K562 (cell line): Measurements from ENCODE around the gene IGSF23. TPM values are rescaled to one million over a fixed set of nuclear protein-coding genes. Genes with fewer than 3 reads are reported as not detected.

Source experiments
- COPS2 ChIP-seq: fragments of 450-650 bp; conservative IDR thresholded peaks from 2 replicates; pipeline ENCODE4 v1.6.1; 2016; ENCODE audit warnings: mild to moderate bottlenecking, moderate library complexity
- EHMT2 ChIP-seq: fragments of 450-650 bp; IDR thresholded peaks from 2 replicates; pipeline ENCODE4 v1.6.1; 2018; ENCODE audit warnings: antibody characterized with exemption
- FOXM1 ChIP-seq, 2 experiments: fragments of 450-650 bp in 1 of 2; sonication (generic) in 1 of 2; formaldehyde crosslinking in 1 of 2; IDR thresholded peaks; 2 replicates each; pipeline versions ENCODE4 v1.6.1 to v1.9.0; 2017 to 2022; ENCODE audit warnings: low read depth in 2 of 2, mild to moderate bottlenecking in 2 of 2, missing genetic modification reagents in 1 of 2, moderate library complexity in 1 of 2
- HMBOX1 ChIP-seq: sonication (generic); IDR thresholded peaks from 2 replicates; pipeline ENCODE4 v1.6.1; 2016
- KDM2B ChIP-seq: fragments of 250-450 bp; sonication (Bioruptor Pico); IDR thresholded peaks from 2 replicates; pipeline ENCODE4 v1.8.0; 2021; ENCODE audit warnings: mild to moderate bottlenecking, moderate library complexity
- MTA1 ChIP-seq: fragments of 450-650 bp; IDR thresholded peaks from 2 replicates; pipeline ENCODE4 v1.6.1; 2017; ENCODE audit warnings: borderline replicate concordance
- NR2C1 ChIP-seq, 2 experiments: fragments of 450-650 bp; IDR thresholded peaks; 2 replicates each; pipeline ENCODE4 v1.6.1; 2017; ENCODE audit warnings: mild to moderate bottlenecking in 2 of 2, antibody characterized with exemption in 1 of 2, inconsistent platforms in 1 of 2, missing compliant biosample characterization in 1 of 2, missing genetic modification characterization in 1 of 2
- NR4A1 ChIP-seq, 2 experiments: fragments of 250-450 bp in 1 of 2; fragments of 450-650 bp in 1 of 2; sonication (Bioruptor Pico) in 1 of 2; IDR thresholded peaks; 2 replicates each; pipeline versions ENCODE4 v1.4.0 to v1.6.1; 2016 to 2020; ENCODE audit warnings: mild to moderate bottlenecking in 2 of 2, missing compliant biosample characterization in 1 of 2, missing genetic modification characterization in 1 of 2, moderate library complexity in 1 of 2
- PATZ1 ChIP-seq: fragments of 250-450 bp; sonication (Bioruptor Pico); IDR thresholded peaks from 2 replicates; pipeline ENCODE4 v1.5.0; 2020; ENCODE audit warnings: mild to moderate bottlenecking, borderline replicate concordance
- PHB ChIP-seq: fragments of 250-450 bp; sonication (Bioruptor Pico); IDR thresholded peaks from 2 replicates; pipeline ENCODE4 v1.5.0; 2021
- RFX5 ChIP-seq: IDR thresholded peaks from 2 replicates; pipeline ENCODE4 v1.6.1; 2011; ENCODE audit warnings: low read depth, mild to moderate bottlenecking, improper control_type of control experiment, low read length
- RNF2 ChIP-seq: sonication (generic); IDR thresholded peaks from 2 replicates; pipeline ENCODE4 v1.6.1; 2016
- USF1 ChIP-seq: sonication (generic); formaldehyde crosslinking; IDR thresholded peaks from 2 replicates; pipeline ENCODE4 v1.9.0; 2022; ENCODE audit warnings: mild to moderate bottlenecking, missing genetic modification reagents
- ZC3H11A ChIP-seq: IDR thresholded peaks from 2 replicates; pipeline ENCODE4 v1.6.1; 2012; ENCODE audit warnings: low read depth, low read length, improper control_type of control experiment
- ZNF609 ChIP-seq: sonication (generic); formaldehyde crosslinking; IDR thresholded peaks from 2 replicates; pipeline ENCODE4 v1.8.1; 2023; ENCODE audit warnings: missing genetic modification reagents, mild to moderate bottlenecking, borderline replicate concordance
- ZSCAN29 ChIP-seq: fragments of 450-650 bp; IDR thresholded peaks from 2 replicates; pipeline ENCODE4 v1.6.1; 2017
- polyA plus RNA-seq, 8 experiments: library from polyadenylated mRNA; depleted of rRNA in 4 of 8; stranded (reverse) in 5 of 8; unstranded in 3 of 8; fragments of >200 nt; fragmentation: Nextera tagmentation in 2 of 8; fragmentation: Illumina TruSeq in 1 of 8; extraction: Ambion mirVana in 2 of 8; extraction: Trizol in 1 of 8; gene quantifications; 2 replicates each; pipeline versions ENCODE4 v1.2.1 to v1.2.3, GENCODE V29; 2011 to 2014; ENCODE audit warnings: inconsistent platforms in 1 of 8, missing spikeins in 1 of 8
- total RNA-seq, 7 experiments: library from RNA; depleted of rRNA in 6 of 7; stranded (reverse); fragments of >200 nt in 6 of 7; fragmentation: Illumina TruSeq in 2 of 7; extraction: Trizol in 2 of 7; gene quantifications; 2 replicates each; pipeline versions ENCODE4 v1.2.1 to v1.2.3, GENCODE V29; 2011 to 2021; ENCODE audit warnings: low replicate concordance in 1 of 7

IGSF23 gene
- total and polyA plus RNA-seq, 9 of the 15 experiments (the other 6 are each of a cell fraction or from before 2014, with no cell fraction given): not detected

GRCh38 chr19:44590245-44591059, 22.9 kb upstream of the IGSF23 start (continued):
- TF ChIP-seq PATZ1 (CRISPR knock-in tag) (no peak), USF1 (no peak), ZNF609 (CRISPR knock-in tag) (no peak), HMBOX1 (peak; percentile 72), KDM2B (no peak), MTA1 (peak; percentile 75; the same call in 1 of the 2 replicates), ZC3H11A (no peak), RNF2 (0 out of 2 replicates have a peak, but pooled peaks have one; percentile 16), COPS2 (no peak), NR4A1 (CRISPR knock-in tag; IDR thresholded peaks at IDR 0.05) (no peak), NR4A1 (tag; IDR thresholded peaks at IDR 0.05) (peak; percentile 73; the same call in 1 of the 2 replicates), RFX5 (no peak), ZSCAN29 (no peak), EHMT2 (no peak), NR2C1 (IDR thresholded peaks at IDR 0.05) (peak; percentile 83; the same call in 1 of the 2 replicates), NR2C1 (tag; IDR thresholded peaks at IDR 0.05) (peak; percentile 92), FOXM1 (IDR thresholded peaks at IDR 0.05; ENCODE audit: low read depth) (peak; percentile 63), FOXM1 (CRISPR knock-in tag; IDR thresholded peaks at IDR 0.05; ENCODE audit: low read depth) (no peak), PHB (no peak)
